Measurements from ENCODE around the gene PARD3B.

- no peak for TF ChIP-seq POLR2A (IDR thresholded peaks at IDR 0.05)
- no peak for TF ChIP-seq CTCF (IDR thresholded peaks at IDR 0.05)
These were observed 863.4 kb downstream of the PARD3B start for GRCh38 chr2:205408696-205409095.

Measured in transverse colon (tissue), 3 donors.